ENCODE measurements around the gene KLF7. TPM values are rescaled to one million over a fixed set of nuclear protein-coding genes. Genes with fewer than 3 reads are reported as not detected.

The KLF7 gene
- total and polyA plus RNA-seq, 2 donors (not counting 3 experiments of a cell fraction or from before 2014, with no cell fraction given): 32.8 to 42.9 TPM

GRCh38 chr2:207133458-207133819 lies 32.3 kb downstream of the KLF7 start:
- peak overlapping the region; percentile 94 for H3K27ac ChIP-seq (ENCODE audit: insufficient read depth, low read depth, low read length)
- H3K9me3 ChIP-seq (replicated peaks; ENCODE audit: control insufficient read depth, insufficient read depth, low read length): no peaks in the 10 kb centered on the region
- H3K4me2 ChIP-seq (ENCODE audit: insufficient read depth, low read length): peak overlapping the region; percentile 94
- POLR2A ChIA-PET: interaction anchor here (0.8 to 2.4 kb wide), 4 partner anchors 10 to 125 kb away, joined by 3 to 12 read pairs (median 6); partner anchors contain the start of gene KLF7
- BruUV-seq (replicated peaks): TSS peak; percentile 65
- peaks cover 97% of the 10 kb centered on the region for H3K79me2 ChIP-seq (ENCODE audit: control insufficient read depth, insufficient read depth, low read length)
- peaks cover 0 to 2% of the 10 kb centered on the region in 2 experiments for H3K36me3 ChIP-seq (ENCODE audit: control insufficient read depth in 2 of 2, extremely low read depth in 1 of 2, insufficient read depth in 2 of 2, low read length in 2 of 2)
- no peaks in the 10 kb centered on the region for H3K27me3 ChIP-seq (ENCODE audit: control insufficient read depth in 2 of 2, insufficient read depth in 2 of 2, low read length in 2 of 2)
- FAIRE-seq (no peak), DNase-seq (ENCODE audit: low read depth, low spot score) (no peak)
- no peak overlapping the region for H2AFZ ChIP-seq (ENCODE audit: low read depth, low read length)
- intact Hi-C loops (cut with micrococcal nuclease): loop anchor here (1.0 to 10.0 kb wide), 2 partner anchors 149 to 201 kb away; no protein-coding TSS in a partner anchor
- no peak for TF ChIP-seq GATA2 (IDR thresholded peaks at IDR 0.05; ENCODE audit: insufficient read depth, insufficient read length, low read depth, low read length)
- TF ChIP-seq FOS (IDR thresholded peaks at IDR 0.05; ENCODE audit: borderline replicate concordance, insufficient read depth, low read length): no peak
- no peak for TF ChIP-seq POLR2A (IDR thresholded peaks at IDR 0.05; ENCODE audit: low read depth, low read length)
- TF ChIP-seq EZH2 (IDR thresholded peaks at IDR 0.05; ENCODE audit: borderline replicate concordance, low read depth, low read length, severe bottlenecking): no peak
- TF ChIP-seq JUN (IDR thresholded peaks at IDR 0.05; ENCODE audit: borderline replicate concordance, insufficient read depth, insufficient read length, low read depth): no peak
- no peak for TF ChIP-seq MAX (IDR thresholded peaks at IDR 0.05; ENCODE audit: insufficient read depth, insufficient read length)
- no peak for TF ChIP-seq POLR2AphosphoS5 (IDR thresholded peaks at IDR 0.05; ENCODE audit: insufficient read depth, low read depth, low read length)
- TF ChIP-seq MYC (IDR thresholded peaks at IDR 0.05; ENCODE audit: low read depth, low read length): no peak
- no peak for TF ChIP-seq CTCF (IDR thresholded peaks at IDR 0.05; ENCODE audit: extremely low read depth in 1 of 2, insufficient read depth in 1 of 2, low read depth in 1 of 2, low read length in 2 of 2)
- H4K20me1 ChIP-seq (replicated peaks; ENCODE audit: control insufficient read depth, extremely low read depth, insufficient read depth, low read length): no peaks in the 10 kb centered on the region
- H3K9me1 ChIP-seq (replicated peaks; ENCODE audit: control insufficient read depth, extremely low read depth, insufficient read depth, low read length): no peaks in the 10 kb centered on the region
- H3K4me1 ChIP-seq (ENCODE audit: control insufficient read depth, extremely low read depth, insufficient read depth, low read length): peaks cover 84% of the 10 kb centered on the region
- dilution Hi-C loops (cut with MboI; ENCODE audit: extremely low pct_ligation_motif_present, low sequenced_read_pairs): no loop called here
- CTCF ChIA-PET: interaction anchor here (0.9 to 4.8 kb wide), 4 partner anchors 10 to 340 kb away, joined by 3 to 29 read pairs (median 12); no protein-coding TSS in a partner anchor
- peak overlapping the region in 1 of 3 experiments; percentile 42 for H3K4me3 ChIP-seq (replicated peaks in 1 of 3; ENCODE audit: insufficient read depth in 1 of 3, low read depth in 1 of 3, low read length in 3 of 3)
- H3K9ac ChIP-seq (replicated peaks; ENCODE audit: extremely low read depth, insufficient read depth, low read length): peak overlapping the region; percentile 73
